Measurements from ENCODE around the gene TBC1D7. TPM values are rescaled to one million over a fixed set of nuclear protein-coding genes. Genes with fewer than 3 reads are reported as not detected.

TBC1D7 gene
- total and polyA plus RNA-seq, 2 donors (not counting 1 experiment from before 2014, with no cell fraction given): 21.5 to 22.3 TPM

GRCh38 chr6:13368079-13368730, 39.9 kb upstream of the TBC1D7 start:
- no peaks in the 10 kb centered on the region for H3K9me3 Mint-ChIP-seq (ENCODE audit: insufficient read depth)
- WGBS (ENCODE audit: insufficient coverage): 100% methylated on average over 6 of the region's 7 CpGs
- H4K20me1 ChIP-seq (ENCODE audit: control insufficient read depth, insufficient read depth, low read length, poor library complexity, severe bottlenecking): no peaks in the 10 kb centered on the region
- H3K4me3 Mint-ChIP-seq: no peak overlapping the region
- no peak overlapping the region for H3K27ac ChIP-seq (ENCODE audit: low read length in 2 of 2)
- no peaks in the 10 kb centered on the region for H3K27me3 Mint-ChIP-seq
- H3K4me3 ChIP-seq (ENCODE audit: control extremely low read depth in 1 of 5, extremely low read depth in 1 of 5, insufficient read depth in 1 of 5, low read depth in 2 of 5, low read length in 4 of 5): no peak overlapping the region
- peaks cover 20% of the 10 kb centered on the region for H3K79me2 ChIP-seq (ENCODE audit: control insufficient read depth, insufficient read depth, low read length)
- H3K4me1 ChIP-seq (ENCODE audit: control insufficient read depth in 2 of 2, insufficient read depth in 2 of 2, low read length in 2 of 2): peaks cover 21 to 31% of the 10 kb centered on the region in 2 donors
- no peak overlapping the region for H3K9ac ChIP-seq (ENCODE audit: low read length)
- no peak overlapping the region for H2AFZ ChIP-seq (ENCODE audit: insufficient read depth, low read depth, low read length, poor library complexity, severe bottlenecking)
- POLR2A ChIA-PET: no interaction called here
- no peak for ATAC-seq (ENCODE audit: low read depth)
- intact Hi-C loops (cut with micrococcal nuclease): no loop called here
- TF ChIP-seq, protein P1, sequence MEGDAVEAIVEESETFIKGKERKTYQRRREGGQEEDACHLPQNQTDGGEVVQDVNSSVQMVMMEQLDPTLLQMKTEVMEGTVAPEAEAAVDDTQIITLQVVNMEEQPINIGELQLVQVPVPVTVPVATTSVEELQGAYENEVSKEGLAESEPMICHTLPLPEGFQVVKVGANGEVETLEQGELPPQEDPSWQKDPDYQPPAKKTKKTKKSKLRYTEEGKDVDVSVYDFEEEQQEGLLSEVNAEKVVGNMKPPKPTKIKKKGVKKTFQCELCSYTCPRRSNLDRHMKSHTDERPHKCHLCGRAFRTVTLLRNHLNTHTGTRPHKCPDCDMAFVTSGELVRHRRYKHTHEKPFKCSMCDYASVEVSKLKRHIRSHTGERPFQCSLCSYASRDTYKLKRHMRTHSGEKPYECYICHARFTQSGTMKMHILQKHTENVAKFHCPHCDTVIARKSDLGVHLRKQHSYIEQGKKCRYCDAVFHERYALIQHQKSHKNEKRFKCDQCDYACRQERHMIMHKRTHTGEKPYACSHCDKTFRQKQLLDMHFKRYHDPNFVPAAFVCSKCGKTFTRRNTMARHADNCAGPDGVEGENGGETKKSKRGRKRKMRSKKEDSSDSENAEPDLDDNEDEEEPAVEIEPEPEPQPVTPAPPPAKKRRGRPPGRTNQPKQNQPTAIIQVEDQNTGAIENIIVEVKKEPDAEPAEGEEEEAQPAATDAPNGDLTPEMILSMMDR (IDR thresholded peaks at IDR 0.05): no peak
- no peak for TF ChIP-seq EZH2 (IDR thresholded peaks at IDR 0.05; ENCODE audit: borderline replicate concordance, insufficient read depth, low read depth, low read length, poor library complexity, severe bottlenecking)
- H3K4me2 ChIP-seq (replicated peaks; ENCODE audit: low read depth, low read length, poor library complexity, severe bottlenecking): no peak overlapping the region
- H3K27ac Mint-ChIP-seq: no peak overlapping the region
- DNase-seq: no peak
- CTCF ChIA-PET: interaction anchor here (1.0 kb wide), 1 partner anchor 11 kb away, joined by 3 read pairs; no protein-coding TSS in a partner anchor
- H3K9me3 ChIP-seq (ENCODE audit: control extremely low read depth in 1 of 3, control insufficient read depth in 2 of 3, insufficient read depth in 1 of 3, low read length in 2 of 3): no peaks in the 10 kb centered on the region
- H3K36me3 ChIP-seq (replicated peaks in 1 of 2; ENCODE audit: control extremely low read depth in 1 of 2, control insufficient read depth in 1 of 2, extremely low read depth in 1 of 2, insufficient read depth in 2 of 2, low read length in 1 of 2): peaks cover 0 to 7% of the 10 kb centered on the region in 2 experiments
- no peaks in the 10 kb centered on the region for H3K27me3 ChIP-seq (replicated peaks in 1 of 4; ENCODE audit: control extremely low read depth in 1 of 4, control insufficient read depth in 3 of 4, insufficient read depth in 4 of 4, low read length in 3 of 4)
- H3K4me1 Mint-ChIP-seq: peaks cover 39% of the 10 kb centered on the region

DNA sequence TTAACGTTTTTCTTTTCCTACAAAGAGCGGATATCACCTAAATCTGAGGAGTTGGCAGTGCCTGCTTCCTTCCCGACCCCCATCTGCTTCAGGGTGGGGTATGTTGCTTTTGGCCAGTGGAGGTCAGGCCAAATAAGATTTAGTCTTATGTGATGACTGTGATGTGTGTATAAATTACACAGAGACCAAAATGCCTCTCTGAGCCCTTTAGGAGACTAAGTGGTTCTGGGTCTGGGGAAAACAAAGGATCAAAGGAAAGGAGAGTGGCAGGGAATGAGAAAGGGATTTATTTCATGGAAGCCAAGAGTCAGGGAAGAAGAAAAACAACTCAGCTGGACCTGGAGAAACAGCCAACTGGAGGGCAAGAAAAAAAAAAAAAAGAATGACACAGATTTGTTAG, 39.1 kb upstream of the TBC1D7 start:
- Histone ChIP-seq H3K9me3 (ENCODE audit: control extremely low read depth in 1 of 3, control insufficient read depth in 2 of 3, insufficient read depth in 1 of 3, low read length in 2 of 3) (no peaks in the 10 kb centered on the region), H2AFZ (ENCODE audit: insufficient read depth, low read depth, low read length, poor library complexity, severe bottlenecking) (no peak overlapping the region), H3K9ac (ENCODE audit: low read length) (no peak overlapping the region)

More for the DNA sequence above, 39.1 kb upstream of the TBC1D7 start:
- Histone ChIP-seq H3K4me1 (ENCODE audit: control insufficient read depth in 2 of 2, insufficient read depth in 2 of 2, low read length in 2 of 2) (peaks cover 23 to 34% of the 10 kb centered on the region in 2 donors), H3K79me2 (ENCODE audit: control insufficient read depth, insufficient read depth, low read length) (peaks cover 20% of the 10 kb centered on the region), H3K4me2 (replicated peaks; ENCODE audit: low read depth, low read length, poor library complexity, severe bottlenecking) (no peak overlapping the region), H3K4me3 (ENCODE audit: control extremely low read depth in 1 of 5, extremely low read depth in 1 of 5, insufficient read depth in 1 of 5, low read depth in 2 of 5, low read length in 4 of 5) (no peak overlapping the region), H3K36me3 (replicated peaks in 1 of 2; ENCODE audit: control extremely low read depth in 1 of 2, control insufficient read depth in 1 of 2, extremely low read depth in 1 of 2, insufficient read depth in 2 of 2, low read length in 1 of 2) (peaks cover 0 to 7% of the 10 kb centered on the region in 2 experiments), H3K27ac (ENCODE audit: low read length in 2 of 2) (no peak overlapping the region), H3K27me3 (replicated peaks in 1 of 4; ENCODE audit: control extremely low read depth in 1 of 4, control insufficient read depth in 3 of 4, insufficient read depth in 4 of 4, low read length in 3 of 4) (no peaks in the 10 kb centered on the region), H4K20me1 (ENCODE audit: control insufficient read depth, insufficient read depth, low read length, poor library complexity, severe bottlenecking) (no peaks in the 10 kb centered on the region)
- intact Hi-C loops (cut with micrococcal nuclease): no loop called here
- ChIA-PET CTCF (no interaction called here), POLR2A (no interaction called here)
- H3K4me3 Mint-ChIP-seq: no peak overlapping the region
- 79% methylated on average over 3 of the region's 3 CpGs for WGBS (ENCODE audit: insufficient coverage)
- H3K27me3 Mint-ChIP-seq: no peaks in the 10 kb centered on the region
- peaks cover 47% of the 10 kb centered on the region for H3K4me1 Mint-ChIP-seq
- H3K9me3 Mint-ChIP-seq (ENCODE audit: insufficient read depth): no peaks in the 10 kb centered on the region
- ATAC-seq (ENCODE audit: low read depth): no peak
- no peak overlapping the region for H3K27ac Mint-ChIP-seq
- no peak for TF ChIP-seq EZH2 (IDR thresholded peaks at IDR 0.05; ENCODE audit: borderline replicate concordance, insufficient read depth, low read depth, low read length, poor library complexity, severe bottlenecking)
- TF ChIP-seq, protein P1 (IDR thresholded peaks at IDR 0.05): no peak
- DNase-seq: no peak

Measured in B cell (primary cell).